Erythroblast (primary cell): Measurements from ENCODE around the gene SERPINA12.

Source experiments
- GATA1 ChIP-seq: IDR thresholded peaks from 2 replicates; pipeline ENCODE4 v1.6.1; 2011; ENCODE audit warnings: low read depth, mild to moderate bottlenecking, control low read depth, low read length, moderate library complexity
- POLR2A ChIP-seq: IDR thresholded peaks from 2 replicates; pipeline ENCODE4 v1.6.1; 2011; ENCODE audit warnings: mild to moderate bottlenecking, low read length

DNA sequence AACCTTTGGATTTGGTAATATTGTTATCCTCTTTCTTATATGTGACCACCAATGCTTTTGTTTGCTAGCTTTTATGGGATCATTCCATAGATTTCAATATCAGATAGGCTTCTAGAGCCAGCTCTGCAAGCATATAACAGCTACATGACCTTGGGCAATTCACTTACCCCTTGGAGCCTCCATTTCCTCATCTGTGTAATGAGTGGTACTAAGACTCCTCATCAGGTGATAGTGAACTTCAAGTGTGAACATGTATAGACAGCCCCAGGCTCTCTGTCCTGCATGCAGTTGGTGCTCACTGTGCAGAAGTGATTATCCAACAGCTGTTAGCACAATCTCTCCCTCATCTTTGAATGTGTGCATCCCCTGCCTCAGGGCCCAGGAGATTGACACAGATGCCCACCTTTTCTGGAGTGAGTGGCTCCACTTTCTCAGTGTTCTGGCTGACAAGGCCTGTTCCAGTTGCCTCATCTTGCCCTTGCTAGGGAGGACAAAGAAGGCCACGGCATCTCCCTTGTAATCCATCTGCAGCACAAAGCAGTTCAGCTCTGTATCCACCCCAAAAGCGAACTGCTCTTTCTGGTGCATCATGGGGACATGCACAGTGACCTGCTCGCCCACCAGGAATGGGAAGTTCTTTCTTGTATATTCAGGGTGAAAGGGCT is 42.4 kb downstream of the SERPINA12 start:
- TF ChIP-seq POLR2A (no peak), GATA1 (no peak)
